Esophagus squamous epithelium (tissue), 4 donors: Measurements from ENCODE around the gene ZNF610.

ENCODE experiments used
- CTCF ChIP-seq, 6 experiments: fragments of 450-650 bp in 4 of 6; fragments of 200-600 bp in 2 of 6; sonication (generic) in 2 of 6; IDR thresholded peaks; one replicate each; pipeline ENCODE4 v1.5.1; 2016 to 2019; ENCODE audit warnings: antibody characterized with exemption in 6 of 6, mild to moderate bottlenecking in 4 of 6, moderate library complexity in 4 of 6
- POLR2A ChIP-seq, 4 donors: fragments of 450-650 bp; IDR thresholded peaks; one replicate each; pipeline ENCODE4 v1.6.1; 2017; ENCODE audit warnings: antibody characterized with exemption in 4 of 4, mild to moderate bottlenecking in 4 of 4, moderate library complexity in 3 of 4

DNA sequence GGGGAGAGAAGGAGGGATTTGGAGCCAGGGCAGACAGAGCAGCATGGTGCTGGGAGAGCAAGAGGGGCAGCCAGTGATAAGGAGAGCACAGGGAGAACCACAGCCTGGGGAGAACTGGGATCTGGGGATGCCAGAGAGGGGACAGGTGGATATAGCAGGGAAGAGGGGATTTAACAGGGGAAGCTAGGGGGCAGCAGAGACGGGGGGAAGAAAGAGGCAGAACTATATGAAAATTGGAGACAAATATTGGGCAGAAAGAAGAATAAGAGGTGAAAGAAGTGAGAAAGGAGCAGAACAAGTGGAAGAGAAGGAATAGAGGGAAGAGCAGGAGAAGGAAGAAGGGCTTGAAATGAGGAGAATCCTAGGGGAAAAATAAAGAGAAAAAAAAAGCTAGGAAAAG, 55.1 kb downstream of the ZNF610 start:
- TF ChIP-seq POLR2A (IDR thresholded peaks at IDR 0.05), result no peak
- TF ChIP-seq CTCF (IDR thresholded peaks at IDR 0.05), result no peak
